CD4-positive, alpha-beta T cell treated with Interleukin-4 for 4 hours (primary cell): ENCODE results near the gene FBLN1.
"Not testable (repeated sequence)": the region's sequence is repeated elsewhere in the genome, so short reads cannot be mapped to it uniquely, and the experiment has no call there.

Experiments
- DNase-seq: peaks from one replicate; pipeline ENCODE4 v3.0.0-alpha.2; 2020

FBLN1 gene

DNA sequence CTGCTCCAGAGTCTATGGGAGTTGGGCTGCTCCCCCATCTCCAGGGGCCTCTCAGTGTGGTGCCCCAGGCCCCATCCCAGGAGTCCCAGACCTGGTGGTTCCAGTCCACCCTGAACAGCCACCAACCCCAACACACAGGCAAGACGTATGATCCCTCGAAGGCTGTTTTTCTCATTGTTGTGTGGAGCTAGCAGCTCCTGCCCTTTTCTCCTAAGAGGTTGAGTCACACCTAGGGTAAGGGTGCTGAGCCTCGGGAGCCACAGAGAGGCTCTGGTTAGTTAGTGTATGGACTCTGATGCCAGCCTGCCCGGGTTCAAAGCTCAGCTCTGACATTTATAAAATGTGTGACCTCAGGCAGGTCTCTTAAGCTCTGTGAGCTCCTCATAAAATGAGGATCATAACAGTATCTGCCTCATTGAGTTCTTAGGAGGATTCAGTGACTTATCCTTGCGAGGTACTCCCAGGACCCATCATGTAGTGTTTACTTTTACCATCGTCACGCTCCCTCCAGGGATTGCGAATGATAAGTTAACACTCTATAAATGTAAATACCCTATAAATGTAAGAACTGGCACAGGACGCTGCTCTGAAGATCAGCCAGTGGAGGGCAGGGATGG lies 47.2 kb downstream of the FBLN1 start:
- no peak for DNase-seq

DNA sequence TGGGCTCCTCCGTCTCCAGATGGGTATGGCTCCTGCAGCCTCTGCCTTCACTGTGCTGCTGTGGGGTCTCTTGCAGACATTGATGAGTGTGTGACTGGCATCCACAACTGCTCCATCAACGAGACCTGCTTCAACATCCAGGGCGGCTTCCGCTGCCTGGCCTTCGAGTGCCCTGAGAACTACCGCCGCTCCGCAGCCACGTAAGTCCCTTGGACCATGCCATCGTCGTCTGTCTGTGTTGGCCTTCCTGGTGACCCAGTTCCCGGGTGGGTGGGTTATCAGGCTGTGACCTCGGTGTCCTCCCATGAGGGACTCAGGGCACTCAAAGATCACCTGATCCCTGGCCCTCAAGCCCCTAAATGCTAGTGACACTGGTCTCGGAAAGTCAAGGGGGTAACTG lies 47.7 kb downstream of the FBLN1 start:
- no peak for DNase-seq

DNA sequence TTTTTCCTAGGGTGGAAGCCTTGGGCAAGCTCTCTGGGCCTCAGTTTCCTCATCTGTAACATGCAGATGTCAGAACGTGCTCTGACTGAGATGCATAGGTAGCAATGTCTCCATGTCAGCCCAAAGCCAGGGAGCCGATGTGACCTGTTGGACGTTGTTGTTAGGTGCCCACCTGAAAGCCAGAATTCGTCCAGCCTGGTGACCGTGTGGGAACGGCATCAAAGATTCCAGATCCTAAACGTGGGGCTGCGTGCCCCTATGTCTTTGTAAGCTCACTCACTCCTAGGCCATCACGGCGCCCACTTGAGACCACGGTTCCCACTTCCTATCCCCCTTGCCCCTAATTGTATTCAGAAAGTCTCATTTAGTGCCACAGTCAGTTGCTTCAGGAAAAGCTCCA lies 48.2 kb downstream of the FBLN1 start:
- DNase-seq = no peak

DNA sequence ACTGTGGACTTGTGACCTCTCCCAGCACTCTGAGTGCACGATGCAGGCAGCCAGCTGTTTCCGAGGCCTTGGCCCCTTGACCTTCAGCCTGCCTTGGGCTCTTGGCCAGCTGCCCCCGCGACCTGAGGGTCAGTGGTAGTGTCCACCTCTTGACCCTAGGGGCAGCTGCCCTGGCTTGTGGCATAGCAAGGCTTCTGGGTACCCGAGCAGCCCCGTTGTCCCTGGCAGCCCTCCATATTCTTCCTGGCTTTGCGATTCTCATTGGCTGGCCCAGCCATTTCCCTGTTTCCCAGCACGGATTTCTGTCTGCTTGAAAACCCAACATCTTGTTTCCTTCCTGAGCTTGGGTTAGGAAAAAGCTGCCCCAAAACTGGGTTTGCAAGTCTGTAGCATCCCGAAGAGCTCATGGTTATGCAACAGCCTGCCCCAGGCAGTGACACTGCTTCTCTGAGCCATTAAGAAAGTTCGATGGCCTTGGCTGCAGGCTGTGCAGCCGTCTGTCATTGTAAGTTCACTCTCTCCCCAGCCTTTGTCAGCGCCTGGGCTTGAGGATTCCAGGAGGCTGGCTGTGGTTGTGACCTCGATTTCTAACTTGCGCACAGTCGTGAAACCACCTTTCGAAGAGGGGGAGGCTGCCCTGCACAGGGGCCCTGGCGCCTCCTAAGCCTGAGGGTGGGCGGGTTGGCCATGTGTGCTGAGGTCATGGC lies 48.8 kb downstream of the FBLN1 start:
- no peak for DNase-seq

DNA sequence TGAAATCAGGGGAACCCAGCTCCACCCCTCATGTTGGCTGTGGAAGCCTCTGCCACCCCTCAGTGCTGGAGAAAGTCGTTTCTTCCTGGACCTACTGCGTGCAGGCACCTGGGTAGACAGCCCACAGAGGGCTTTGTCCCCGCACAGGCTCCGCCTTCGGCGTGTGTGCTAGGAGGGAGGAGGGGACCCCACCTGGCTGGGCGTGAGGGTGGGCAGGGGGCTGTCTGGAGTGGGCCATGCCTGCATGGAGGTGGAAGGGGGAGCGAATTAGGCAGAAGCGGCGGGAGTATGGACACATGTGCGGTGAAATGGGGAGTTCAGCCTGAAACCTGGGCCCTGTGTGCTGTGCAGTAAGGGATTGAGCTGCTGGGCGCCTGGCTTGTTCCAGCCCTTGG lies 49.3 kb downstream of the FBLN1 start:
- no peak for DNase-seq

DNA sequence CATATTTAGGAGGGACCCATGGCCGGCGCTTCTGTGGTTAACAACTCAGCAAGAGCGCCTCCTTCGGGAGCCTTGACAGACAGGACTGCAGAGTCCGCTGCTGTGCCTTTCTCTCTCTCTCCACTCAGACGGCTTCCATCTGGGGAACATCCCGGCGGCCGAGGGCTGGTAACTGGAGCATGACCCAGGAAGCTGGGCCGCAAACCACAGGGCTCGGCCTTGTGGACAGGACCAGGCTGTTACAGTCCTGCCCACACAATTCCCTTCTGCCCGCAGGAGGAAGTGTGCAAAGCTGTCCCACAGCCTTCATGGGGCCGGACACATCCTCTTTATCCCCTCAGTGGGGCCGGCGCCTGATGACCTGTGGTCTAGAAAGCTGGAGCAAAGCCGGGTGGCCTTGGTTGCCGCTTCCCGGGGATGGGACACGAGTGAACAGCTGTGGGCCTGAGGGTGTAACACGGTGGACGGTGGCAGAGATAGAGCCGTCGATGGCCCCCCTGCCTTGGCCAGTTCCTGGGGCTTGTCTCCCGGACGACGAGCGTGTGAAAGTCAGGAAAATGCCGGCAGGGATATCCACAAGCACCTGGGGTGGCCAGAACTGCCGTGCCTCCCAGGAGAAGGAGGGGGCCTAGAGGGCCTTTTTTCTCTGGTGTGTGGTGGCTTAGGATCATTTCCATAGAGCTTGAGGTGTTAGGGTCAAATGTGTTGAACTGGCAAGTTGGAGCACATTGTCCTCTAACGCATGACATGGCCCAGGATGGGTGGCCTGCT lies 50.1 kb downstream of the FBLN1 start:
- DNase-seq = no peak

DNA sequence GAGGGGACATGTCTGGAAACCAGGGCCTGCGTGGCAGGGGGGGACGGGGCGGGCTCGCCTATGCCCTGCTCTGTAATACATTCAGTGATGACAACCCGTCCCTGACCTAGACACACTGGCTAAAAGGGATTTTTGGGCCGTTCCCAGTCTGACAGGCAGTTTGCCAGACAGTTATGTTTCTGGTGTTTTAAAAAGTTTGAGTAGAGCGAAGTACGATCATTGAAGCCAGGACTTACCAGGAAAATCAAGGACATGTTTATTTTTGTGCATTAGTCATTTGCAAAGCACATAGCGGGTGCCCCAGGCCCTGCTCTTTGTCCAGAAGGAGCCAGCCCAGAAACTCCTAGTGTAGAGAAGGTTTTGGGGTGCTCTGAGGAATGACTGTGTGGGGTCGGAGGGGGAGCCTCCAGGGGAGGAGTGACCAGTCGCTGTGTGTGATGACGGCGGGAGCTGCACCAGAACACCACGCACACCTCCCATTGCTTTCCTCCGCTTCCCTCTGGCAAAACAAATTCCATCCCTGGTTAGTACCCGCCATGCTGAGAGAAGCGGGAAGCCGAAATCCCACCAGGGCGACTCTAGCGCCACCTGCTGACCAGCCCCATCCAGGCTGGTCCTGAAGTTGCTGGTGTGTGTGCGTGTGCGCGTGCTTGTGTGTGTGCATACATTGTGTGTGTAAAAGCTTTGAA lies 50.8 kb downstream of the FBLN1 start:
- DNase-seq = peak; percentile 14

DNA sequence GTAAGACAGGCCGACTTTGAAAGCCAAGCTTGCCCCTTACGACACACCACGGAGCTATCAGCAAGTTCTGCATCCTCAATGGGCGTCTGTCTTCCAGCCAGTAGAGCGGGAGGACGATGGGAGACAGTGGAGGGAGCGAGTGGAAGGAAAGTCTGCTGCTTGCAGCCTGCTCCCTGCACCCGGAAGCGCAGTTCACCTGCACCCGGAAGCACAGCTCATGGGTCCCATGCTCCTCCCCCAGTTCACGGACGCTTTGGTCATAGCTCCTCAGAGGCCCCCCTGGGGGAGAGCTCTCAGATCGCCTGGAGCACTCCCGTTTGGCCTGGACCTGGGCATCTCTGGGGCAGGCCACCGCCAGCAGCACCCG lies 51.3 kb downstream of the FBLN1 start:
- no peak for DNase-seq

DNA sequence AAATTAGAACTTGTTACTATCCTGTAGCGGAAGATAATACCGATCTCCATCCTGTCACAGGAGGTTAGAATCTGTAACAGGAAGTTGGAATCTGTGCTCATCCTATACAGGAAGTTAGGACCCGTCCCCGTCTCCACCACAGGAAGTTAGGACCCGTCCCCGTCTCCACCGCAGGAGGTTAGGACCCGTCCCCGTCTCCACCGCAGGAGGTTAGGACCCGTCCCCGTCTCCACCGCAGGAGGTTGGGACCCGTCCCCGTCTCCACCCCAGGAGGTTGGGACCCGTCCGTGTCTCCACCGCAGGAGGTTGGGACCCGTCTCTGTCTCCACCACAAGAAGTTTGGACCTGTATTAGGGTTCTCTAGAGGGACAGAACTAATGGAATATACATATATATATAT lies 52.2 kb downstream of the FBLN1 start:
- DNase-seq = no peak

DNA sequence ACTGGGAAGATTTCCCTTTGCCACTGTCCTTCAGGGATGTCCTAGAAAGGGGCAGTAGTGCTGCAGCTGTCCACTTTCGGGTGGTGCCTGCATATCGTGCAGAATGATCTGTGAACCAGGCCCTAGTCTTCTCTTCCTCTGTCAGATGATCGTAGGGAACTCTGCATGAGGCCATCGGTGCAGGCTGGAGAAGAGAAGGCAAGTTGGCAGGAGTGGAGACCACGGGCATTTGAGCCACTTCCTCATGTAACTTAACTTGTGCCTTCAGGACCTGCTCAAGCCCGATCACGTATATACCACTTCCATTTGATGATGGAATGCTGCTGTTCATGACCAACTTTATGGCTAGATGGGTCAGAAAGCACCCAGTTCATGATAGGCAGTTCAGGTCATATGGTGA lies 55.2 kb downstream of the FBLN1 start:
- not testable (repeated sequence) for DNase-seq

DNA sequence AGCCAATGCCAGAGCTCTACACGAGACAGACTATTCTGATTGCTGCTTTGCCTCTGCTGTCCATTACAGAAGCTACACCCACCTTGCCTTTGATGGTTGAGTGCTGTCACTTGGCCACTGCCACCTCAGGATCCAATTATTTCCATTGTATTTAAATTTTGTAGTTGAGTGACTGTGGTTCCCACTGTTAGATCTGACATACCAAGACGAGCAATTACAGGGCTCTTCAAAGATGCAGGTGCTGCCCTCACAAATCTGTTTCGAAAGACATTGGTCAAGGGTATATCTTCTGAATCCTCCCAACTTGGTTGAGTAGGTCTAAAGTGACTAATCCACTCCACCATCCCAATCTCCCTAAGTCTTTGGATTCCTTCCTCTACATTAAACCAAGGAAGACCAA lies 57.4 kb downstream of the FBLN1 start:
- not testable (repeated sequence) for DNase-seq

DNA sequence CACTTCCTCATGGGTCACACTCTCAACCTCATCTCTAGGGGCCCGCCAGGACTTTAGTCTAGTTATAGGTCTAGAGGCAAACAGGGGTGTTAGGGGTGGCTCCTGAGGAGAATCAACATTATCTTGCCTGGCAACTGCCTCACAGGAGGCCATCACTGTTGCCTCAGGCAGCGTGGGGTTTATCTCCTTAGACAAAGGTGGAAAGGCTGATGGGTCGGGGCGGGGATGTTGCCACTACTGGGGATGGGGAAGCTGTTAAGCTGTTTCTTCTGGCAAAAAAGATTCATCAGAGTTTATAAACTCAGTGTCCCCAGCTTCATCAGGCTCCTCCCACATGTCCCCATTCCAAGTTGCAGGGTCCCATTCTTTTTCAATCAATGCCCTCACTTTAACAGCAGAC lies 58.1 kb downstream of the FBLN1 start:
- not testable (repeated sequence) for DNase-seq

DNA sequence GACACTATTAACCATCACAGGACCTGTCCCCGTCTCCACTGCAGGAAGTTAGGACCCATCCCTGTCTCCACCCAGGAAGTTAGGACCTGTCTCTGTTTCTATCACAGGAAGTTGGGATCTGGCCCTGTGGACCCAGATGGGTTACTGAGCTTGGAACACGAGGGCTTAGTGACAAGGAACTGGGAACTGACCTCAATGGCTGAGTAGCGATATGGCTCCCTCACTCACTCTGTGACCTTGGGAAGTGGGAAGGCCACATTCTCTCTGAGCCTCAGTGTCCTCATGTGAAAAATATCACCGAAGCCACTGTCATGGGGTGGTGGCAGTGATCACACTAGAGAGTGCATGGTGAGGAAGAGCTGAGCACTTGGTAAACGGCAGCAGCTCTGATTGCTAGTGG lies 59.4 kb downstream of the FBLN1 start:
- DNase-seq = no peak

DNA sequence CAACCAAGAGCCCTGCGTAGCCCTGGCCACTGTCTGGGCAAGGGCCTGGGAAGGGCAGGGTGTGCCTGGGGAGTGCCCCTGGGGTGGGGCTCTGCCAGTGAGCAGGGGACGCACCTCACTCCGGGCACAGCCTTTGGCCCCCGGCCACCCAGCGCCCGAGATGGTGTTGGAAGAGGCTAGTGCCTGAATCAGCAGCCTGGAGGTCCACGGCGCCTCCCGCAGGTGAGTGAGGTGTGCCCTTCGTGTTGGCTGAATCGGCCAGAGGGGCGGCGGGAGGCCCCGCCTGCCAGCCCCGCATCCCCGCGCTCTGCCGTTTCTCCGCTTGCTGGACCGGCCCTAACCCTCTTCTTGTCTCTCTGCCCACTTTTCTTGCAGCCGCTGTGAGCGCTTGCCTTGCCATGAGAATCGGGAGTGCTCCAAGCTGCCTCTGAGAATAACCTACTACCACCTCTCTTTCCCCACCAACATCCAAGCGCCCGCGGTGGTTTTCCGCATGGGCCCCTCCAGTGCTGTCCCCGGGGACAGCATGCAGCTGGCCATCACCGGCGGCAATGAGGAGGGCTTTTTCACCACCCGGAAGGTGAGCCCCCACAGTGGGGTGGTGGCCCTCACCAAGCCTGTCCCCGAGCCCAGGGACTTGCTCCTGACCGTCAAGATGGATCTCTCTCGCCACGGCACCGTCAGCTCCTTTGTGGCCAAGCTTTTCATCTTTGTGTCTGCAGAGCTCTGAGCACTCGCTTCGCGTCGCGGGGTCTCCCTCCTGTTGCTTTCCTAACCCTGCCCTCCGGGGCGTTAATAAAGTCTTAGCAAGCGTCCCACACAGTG lies 60.1 kb downstream of the FBLN1 start:
- DNase-seq = no peak

DNA sequence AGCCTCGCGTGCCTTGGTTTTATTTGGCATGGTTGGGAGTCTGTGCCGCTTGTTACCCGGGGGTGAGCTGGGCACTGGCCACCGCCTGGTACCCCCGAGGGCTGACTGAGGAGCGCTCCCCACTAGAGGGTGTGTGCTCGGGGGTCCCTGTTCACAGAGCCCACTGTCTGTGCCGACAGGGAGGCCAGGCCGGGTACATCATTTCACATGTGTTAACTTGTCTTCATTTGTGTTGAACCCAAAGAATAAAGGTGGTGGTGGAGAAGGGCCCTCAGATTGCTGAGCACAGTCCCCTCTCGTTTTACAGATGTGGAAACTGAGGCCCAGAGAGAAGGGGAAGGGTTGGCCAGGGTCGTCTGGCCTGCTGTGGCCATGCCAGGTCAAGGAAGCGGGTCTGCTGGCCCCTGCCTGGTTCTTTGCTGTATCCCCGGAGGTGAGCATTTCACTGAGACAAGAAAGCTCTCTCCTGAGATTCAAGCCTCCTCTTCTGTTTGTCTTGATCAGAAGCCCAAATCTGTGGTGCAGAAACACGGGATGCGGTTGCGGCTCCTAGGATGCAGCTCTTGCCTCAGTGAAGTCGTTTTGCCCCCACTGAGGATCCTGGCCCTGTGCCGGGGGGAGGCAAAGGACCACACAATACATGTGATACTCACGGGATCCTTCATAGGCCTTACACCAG lies 60.8 kb downstream of the FBLN1 start:
- DNase-seq = no peak

DNA sequence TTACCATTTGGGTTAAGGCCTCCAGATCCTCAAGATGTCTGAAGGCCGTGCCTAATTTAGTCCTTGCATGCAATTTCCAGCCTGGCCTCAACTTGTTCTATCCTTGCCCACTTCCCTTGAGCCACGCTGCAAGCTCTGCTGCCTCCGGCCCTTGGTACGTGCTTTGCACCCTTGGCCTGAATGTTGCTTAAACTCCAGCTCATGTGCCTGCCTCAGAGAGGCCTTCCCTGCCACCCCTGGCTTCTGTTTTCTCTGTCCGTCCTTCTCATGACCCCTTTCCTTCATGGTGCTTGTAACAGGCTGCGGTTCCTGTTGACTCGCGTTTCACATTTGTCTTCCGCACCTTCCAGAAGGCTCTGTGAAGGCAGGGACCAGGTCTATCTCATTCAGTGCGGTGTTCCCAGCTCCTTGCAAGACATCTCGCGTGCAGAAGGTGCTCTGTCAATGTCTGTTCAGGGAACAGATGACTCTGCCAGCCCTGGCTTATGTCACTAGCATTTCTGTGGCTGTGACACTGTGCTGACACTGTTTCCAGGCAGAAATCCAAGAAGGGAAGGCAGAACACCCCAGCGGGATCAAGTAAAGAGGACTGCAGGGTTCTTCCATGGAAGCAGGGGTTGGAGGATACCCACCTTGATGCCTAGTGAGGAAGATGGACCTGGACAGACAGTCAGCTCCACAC lies 61.8 kb downstream of the FBLN1 start:
- DNase-seq = no peak

DNA sequence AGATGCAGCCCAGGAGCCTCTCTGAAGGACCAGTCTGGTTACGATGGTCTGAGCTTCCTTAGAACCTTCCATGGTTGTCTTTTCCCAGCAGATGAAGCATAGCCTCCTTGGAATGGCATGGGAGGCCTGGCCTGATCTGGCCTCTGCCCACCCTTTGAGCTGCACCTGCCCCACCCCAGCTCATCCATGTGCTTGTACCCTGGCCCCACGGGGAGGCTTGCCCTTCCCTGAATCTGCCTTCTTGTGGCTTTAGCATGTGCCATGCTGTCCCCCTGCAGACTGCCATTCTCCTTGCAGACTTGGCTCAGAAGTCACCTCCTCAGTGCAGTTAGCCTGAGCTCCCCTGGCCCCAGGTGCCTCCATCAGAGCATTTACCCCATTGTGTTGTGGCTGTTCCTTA lies 62.5 kb downstream of the FBLN1 start:
- no peak for DNase-seq

DNA sequence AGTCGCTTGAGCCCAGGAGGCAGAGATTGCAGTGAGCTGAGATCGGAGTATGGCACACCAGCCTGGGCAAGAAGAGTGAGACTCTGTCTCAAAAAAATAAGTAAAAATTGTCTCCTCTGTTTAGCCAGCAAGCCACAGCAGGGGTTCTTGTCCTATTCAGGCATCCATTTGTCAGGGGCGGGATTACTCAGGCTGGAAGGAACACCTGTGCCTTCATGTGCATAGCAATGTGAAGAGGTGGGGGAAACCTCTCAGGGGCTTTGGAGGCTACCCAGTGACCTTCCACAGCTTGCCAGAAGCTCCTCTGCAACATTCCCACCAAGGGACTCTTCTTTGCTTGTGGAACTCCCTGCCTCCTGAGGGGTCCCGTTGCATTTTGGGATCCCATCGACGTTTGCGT lies 63.3 kb downstream of the FBLN1 start:
- no peak for DNase-seq

DNA sequence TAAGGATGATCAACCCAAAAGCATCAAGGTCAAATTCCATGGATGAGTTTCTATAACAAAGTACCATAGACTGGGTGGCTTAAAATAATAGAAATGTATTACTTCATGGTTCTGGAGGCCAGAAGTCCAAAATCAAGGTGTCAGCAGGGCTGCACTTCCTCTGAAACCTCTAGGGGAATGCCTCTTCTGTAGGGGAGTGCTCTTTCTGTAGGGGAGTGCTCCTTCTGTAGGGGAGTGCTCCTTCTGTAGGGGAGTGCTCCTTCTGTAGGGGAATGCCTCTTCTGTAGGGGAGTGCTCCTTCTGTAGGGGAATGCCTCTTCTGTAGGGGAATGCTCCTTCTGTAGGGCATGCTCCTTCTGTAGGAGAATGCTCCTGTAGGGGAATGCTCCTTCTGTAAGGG lies 65.5 kb downstream of the FBLN1 start:
- no peak for DNase-seq

DNA sequence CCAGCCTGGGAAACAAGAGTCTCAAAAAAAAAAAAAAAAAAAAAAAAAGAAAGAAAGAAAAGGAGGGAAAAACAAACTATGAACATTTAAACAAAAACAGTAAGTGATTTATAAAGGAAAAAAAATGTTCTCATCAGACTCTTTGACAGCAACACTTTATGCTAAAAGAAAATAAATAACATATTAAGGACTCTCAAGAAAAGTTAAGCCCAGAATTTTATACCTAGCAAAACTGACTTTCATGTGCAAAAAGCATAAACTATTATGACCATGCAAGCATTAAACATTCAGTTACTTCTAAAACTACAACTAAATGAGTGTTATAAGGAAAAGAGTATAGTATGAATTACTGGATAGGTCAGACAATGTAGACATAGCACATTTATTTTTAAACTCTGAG lies 68.4 kb downstream of the FBLN1 start:
- DNase-seq = no peak

DNA sequence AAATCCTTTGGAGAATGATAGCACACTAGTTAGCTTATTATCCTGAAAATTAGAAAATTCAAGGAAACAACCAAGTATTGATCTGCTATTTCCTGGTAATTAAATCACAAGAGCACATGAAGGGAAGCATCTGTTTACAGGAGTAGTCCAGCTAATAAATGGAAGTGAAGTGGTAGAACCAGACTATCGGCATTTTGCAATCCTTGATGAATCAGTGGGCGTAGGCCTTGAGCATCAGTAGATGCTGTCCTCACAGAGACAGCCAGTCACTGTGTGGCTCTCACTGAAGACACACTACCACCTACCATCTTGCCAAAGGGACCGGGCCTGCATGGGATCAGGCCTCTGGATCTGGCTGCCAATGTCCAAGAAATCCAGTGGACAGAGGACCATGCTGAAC lies 69.8 kb downstream of the FBLN1 start:
- DNase-seq = no peak
